GM12878 (cell line): Measurements from ENCODE around the gene FAT1. TPM values are rescaled to one million over a fixed set of nuclear protein-coding genes. Genes with fewer than 3 reads are reported as not detected.

Source experiments
- ATAC-seq: fragments of 200-7000 bp; cut with Tn5 transposase; 3 replicates; pipeline ENCODE4 v1.9.1; 2020; ENCODE audit warnings: mild to moderate bottlenecking, moderate library complexity
- BruUV-seq: library from RNA; stranded (reverse); fragments of 400-500 nt; replicated peaks from 2 replicates; lab custom pipeline; 2021; lab: Mats Ljungman, UMichigan
- CTCF ChIA-PET: fragments of 300-600 bp; sonication (Branson Sonifier 250); formaldehyde crosslinking; extraction: SDS; loops from one replicate; lab custom pipeline; 2021; ENCODE audit warnings: inconsistent platforms; lab: Yijun Ruan, JAX
- POLR2A ChIA-PET: fragments of 350-600 bp; formaldehyde crosslinking; extraction: SDS; loops from one replicate; lab custom pipeline; 2021; ENCODE audit warnings: inconsistent platforms; lab: Charles Lee
- RAD21 ChIA-PET: fragments of 300-600 bp; sonication (Branson Sonifier 250); formaldehyde crosslinking; loops from one replicate; lab custom pipeline; 2023; ENCODE audit warnings: antibody characterized with exemption; ENCODE audit not compliant: unreplicated experiment; lab: Charles Lee
- SMC1A ChIA-PET: fragments of 300-600 bp; sonication (Branson Sonifier 250); formaldehyde crosslinking; loops from one replicate; lab custom pipeline; 2023; ENCODE audit not compliant: unreplicated experiment, uncharacterized antibody; lab: Charles Lee
- DNase-seq: peaks from one replicate; pipeline ENCODE4 v3.0.0-alpha.2; 2011; ENCODE audit warnings: low read depth, low spot score
- FAIRE-seq: peaks from 3 replicates; lab custom pipeline; 2011; peaks lifted over from hg19 to GRCh38; lab: Jason Lieb, UNC
- H2AFZ ChIP-seq: 2 replicates; pipeline ENCODE4 v1.6.0; 2011; ENCODE audit warnings: low read depth, low read length, control low read depth; ENCODE audit not compliant: control insufficient read depth
- H3K27ac ChIP-seq: 2 replicates; pipeline ENCODE4 v1.5.1; 2011; ENCODE audit warnings: control low read depth; ENCODE audit not compliant: control insufficient read depth, insufficient read depth
- H3K27me3 ChIP-seq, 2 experiments: replicated peaks in 1 of 2; 2 replicates each; pipeline versions ENCODE4 v1.6.0 to v1.6.1; 2011; ENCODE audit warnings: low read length in 1 of 2; ENCODE audit not compliant: control insufficient read depth in 2 of 2, insufficient read depth in 2 of 2
- H3K36me3 ChIP-seq, 2 experiments: 2 replicates each; pipeline ENCODE4 v1.5.1; 2011; ENCODE audit warnings: low read length in 1 of 2; ENCODE audit not compliant: control insufficient read depth in 2 of 2, insufficient read depth in 2 of 2
- H3K4me1 ChIP-seq: 2 replicates; pipeline ENCODE4 v1.6.1; 2011; ENCODE audit warnings: mild to moderate bottlenecking, low read length, moderate library complexity, mixed read lengths; ENCODE audit not compliant: control insufficient read depth, insufficient read depth
- H3K4me2 ChIP-seq: 2 replicates; pipeline ENCODE4 v1.6.0; 2011; ENCODE audit warnings: control low read depth; ENCODE audit not compliant: control insufficient read depth, insufficient read depth
- H3K4me3 ChIP-seq: fragments of 200-600 bp; sonication (generic); 2 replicates; pipeline ENCODE4 v1.5.1; 2016
- H3K79me2 ChIP-seq: 2 replicates; pipeline ENCODE4 v1.6.0; 2011; ENCODE audit warnings: low read length; ENCODE audit not compliant: control insufficient read depth, insufficient read depth
- H3K9ac ChIP-seq: 2 replicates; pipeline ENCODE4 v1.8.0; 2011; ENCODE audit warnings: low read length, control low read depth, mixed read lengths; ENCODE audit not compliant: control insufficient read depth, insufficient read depth
- H3K9me3 ChIP-seq: replicated peaks from 3 replicates; pipeline ENCODE4 v1.5.1; 2011; ENCODE audit warnings: mild to moderate bottlenecking, low read length; ENCODE audit not compliant: control insufficient read depth, insufficient read depth
- H4K20me1 ChIP-seq: 2 replicates; pipeline ENCODE4 v1.6.0; 2011; ENCODE audit not compliant: control insufficient read depth, insufficient read depth
- BHLHE40 ChIP-seq, 2 experiments: fragments of 450-650 bp in 1 of 2; IDR thresholded peaks; 2 replicates each; pipeline ENCODE4 v1.6.1; 2011 to 2017; ENCODE audit warnings: low read depth in 2 of 2, borderline replicate concordance in 1 of 2, improper control_type of control experiment in 1 of 2, low read length in 1 of 2, mild to moderate bottlenecking in 1 of 2
- BRCA1 ChIP-seq: IDR thresholded peaks from 2 replicates; pipeline ENCODE4 v1.6.1; 2011; ENCODE audit warnings: low read depth, low read length, improper control_type of control experiment
- CBX5 ChIP-seq: sonication (generic); IDR thresholded peaks from 2 replicates; pipeline ENCODE4 v1.6.1; 2016; ENCODE audit warnings: low read depth, moderate library complexity, mild to moderate bottlenecking, inconsistent platforms
- EP300 ChIP-seq, 2 experiments: fragments of 150-350 bp in 1 of 2; IDR thresholded peaks; 2 replicates each; pipeline ENCODE4 v1.6.1; 2011 to 2012; ENCODE audit warnings: low read depth in 2 of 2, low read length in 2 of 2, borderline replicate concordance in 1 of 2, improper control_type of control experiment in 1 of 2, inconsistent platforms in 1 of 2; ENCODE audit not compliant: control insufficient read depth in 1 of 2
- FOXM1 ChIP-seq: IDR thresholded peaks from 2 replicates; pipeline ENCODE4 v1.6.1; 2012; ENCODE audit warnings: low read depth, mild to moderate bottlenecking, inconsistent platforms, low read length, moderate library complexity
- GABPA ChIP-seq: IDR thresholded peaks from 2 replicates; pipeline ENCODE4 v1.6.1; 2014; ENCODE audit warnings: antibody characterized with exemption, low read depth, mild to moderate bottlenecking, inconsistent platforms
- HDAC2 ChIP-seq: fragments of 200-600 bp; sonication (generic); IDR thresholded peaks from 2 replicates; pipeline ENCODE4 v1.6.1; 2017
- HDGF ChIP-seq: fragments of 450-650 bp; IDR thresholded peaks from 2 replicates; pipeline ENCODE4 v1.6.1; 2016; ENCODE audit warnings: antibody characterized with exemption
- KDM1A ChIP-seq: fragments of 200-600 bp; sonication (generic); IDR thresholded peaks from 2 replicates; pipeline ENCODE4 v1.6.1; 2016; ENCODE audit warnings: borderline replicate concordance
- RFX5 ChIP-seq: IDR thresholded peaks from 2 replicates; pipeline ENCODE4 v1.6.1; 2011; ENCODE audit warnings: low read depth, low read length, improper control_type of control experiment
- SUZ12 ChIP-seq: fragments of 200-600 bp; sonication (generic); IDR thresholded peaks from one replicate; pipeline ENCODE4 v1.6.1; 2018; ENCODE audit warnings: antibody characterized with exemption, mild to moderate bottlenecking; ENCODE audit not compliant: unreplicated experiment
- WRNIP1 ChIP-seq: IDR thresholded peaks from 2 replicates; pipeline ENCODE4 v1.6.1; 2011; ENCODE audit warnings: low read depth, low read length, improper control_type of control experiment, borderline replicate concordance
- YY1 ChIP-seq: IDR thresholded peaks from 2 replicates; pipeline ENCODE4 v1.6.1; 2011; ENCODE audit warnings: low read depth, mild to moderate bottlenecking, low read length
- WGBS: methylation state at CpG from one replicate; pipeline ENCODE4 v1.1.6; 2016; ENCODE audit warnings: low lambda C conversion rate; ENCODE audit not compliant: insufficient replicate concordance, insufficient coverage; ENCODE audit errors: missing lambda C conversion rate; 5-methylcytosine and 5-hydroxymethylcytosine counted together
- in situ Hi-C: fragments of 300-500 bp; cut with MboI; formaldehyde crosslinking; loops from 9 replicates; pipeline ENCODE4 v1.14.3; 2018; ENCODE audit warnings: mixed read lengths
- intact Hi-C: fragments of 100-400 bp; cut with micrococcal nuclease; formaldehyde crosslinking; loops from one replicate; pipeline ENCODE4 v1.14.2; 2022; ENCODE audit not compliant: unreplicated experiment
- polyA plus RNA-seq, 11 experiments: library from polyadenylated mRNA; depleted of rRNA in 4 of 11; unstranded in 6 of 11; stranded (reverse) in 5 of 11; fragments of >200 nt; fragmentation: Nextera tagmentation in 4 of 11; fragmentation: Illumina TruSeq in 1 of 11; extraction: Ambion mirVana in 4 of 11; extraction: Trizol in 1 of 11; gene quantifications; 1 replicate in 1 of 11; 2 replicates in 10 of 11; pipeline versions ENCODE4 v1.2.1 to v1.2.3, GENCODE V29; 2011 to 2016; ENCODE audit warnings: inconsistent platforms in 2 of 11, missing spikeins in 2 of 11, low read depth in 1 of 11
- total RNA-seq, 4 experiments: library from RNA; depleted of rRNA in 3 of 4; stranded (reverse); fragments of >200 nt in 3 of 4; fragmentation: Illumina TruSeq in 1 of 4; extraction: Trizol in 1 of 4; gene quantifications; 2 replicates each; pipeline versions ENCODE4 v1.2.1 to v1.2.3, GENCODE V29; 2013 to 2021
- TF ChIP-seq, protein P1 (sequence below): fragments of 450-650 bp; IDR thresholded peaks from 2 replicates; pipeline ENCODE4 v1.6.1; 2017; ENCODE audit warnings: borderline replicate concordance
- TF ChIP-seq, protein P2 (sequence below): fragments of 450-650 bp; IDR thresholded peaks from 2 replicates; pipeline ENCODE4 v1.6.1; 2017; ENCODE audit warnings: mild to moderate bottlenecking, low read depth, inconsistent platforms; ENCODE audit not compliant: poor library complexity, severe bottlenecking
- TF ChIP-seq, protein P3 (sequence below): fragments of 450-650 bp; IDR thresholded peaks from 2 replicates; pipeline ENCODE4 v1.6.1; 2017; ENCODE audit warnings: mild to moderate bottlenecking, moderate library complexity

Gene FAT1
- total and polyA plus RNA-seq, 10 of the 15 experiments (the other 5 are each of a cell fraction or from before 2014, with no cell fraction given): 0.04 to 11.8 (median 0.11) TPM; not detected in 1

DNA sequence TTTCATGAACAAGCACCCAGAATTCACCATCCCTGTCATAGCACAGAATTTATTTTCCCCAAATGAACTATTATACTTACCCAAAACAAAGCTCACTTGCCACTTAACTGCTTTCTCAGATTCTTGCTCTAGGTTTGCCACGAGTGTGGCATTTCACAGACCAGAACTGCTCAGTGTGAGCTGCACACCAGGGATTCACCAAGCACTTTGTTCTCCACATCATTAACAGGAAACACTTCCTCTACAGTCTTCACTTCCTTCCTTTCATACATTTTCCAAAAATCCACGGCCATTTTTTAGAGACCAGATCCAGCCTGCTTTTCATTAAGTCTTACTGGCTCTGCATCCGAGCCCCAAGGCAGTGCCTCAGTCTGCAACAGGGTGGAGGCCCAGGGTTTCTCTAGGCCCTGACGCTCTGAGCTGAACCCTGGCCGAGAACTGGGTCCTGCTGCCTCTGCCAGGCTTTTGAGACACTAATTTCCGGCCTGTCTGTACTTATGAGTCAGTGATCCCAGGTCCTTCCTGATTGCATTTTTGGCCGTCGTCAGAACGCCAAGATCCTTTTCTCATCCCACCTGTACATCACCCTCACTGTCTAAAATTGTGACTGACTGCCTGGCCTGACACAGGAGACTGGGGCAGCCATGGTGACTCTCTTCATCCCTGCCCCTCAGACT is 100.7 kb downstream of the FAT1 start:
- H4K20me1 ChIP-seq: no peaks in the 10 kb centered on the region
- no TSS peak for BruUV-seq
- no peak overlapping the region for H3K4me2 ChIP-seq
- no peak overlapping the region for H2AFZ ChIP-seq
- no peaks in the 10 kb centered on the region for H3K27me3 ChIP-seq
- FAIRE-seq (no peak), DNase-seq (no peak), ATAC-seq (no peak)
- no peaks in the 10 kb centered on the region; the same call in 2 of the 3 replicates for H3K9me3 ChIP-seq
- no peaks in the 10 kb centered on the region for H3K79me2 ChIP-seq
- no peaks in the 10 kb centered on the region for H3K36me3 ChIP-seq
- ChIA-PET SMC1A (interaction anchor here (1.1 kb wide), 1 partner anchor 150 kb away, joined by 3 read pairs; no protein-coding TSS in a partner anchor), RAD21 (no interaction called here), POLR2A (no interaction called here), CTCF (no interaction called here)
- no peak overlapping the region for H3K4me3 ChIP-seq
- in situ Hi-C loops: no loop called here
- no peak overlapping the region for H3K27ac ChIP-seq
- intact Hi-C loops: no loop called here
- 33% methylated on average over 9 of the region's 9 CpGs for WGBS
- no peak overlapping the region for H3K9ac ChIP-seq
- no peaks in the 10 kb centered on the region for H3K4me1 ChIP-seq
- TF ChIP-seq BHLHE40 (IDR thresholded peaks at IDR 0.05; ENCODE audit: borderline replicate concordance in 1 of 2, low read depth in 2 of 2, low read length in 1 of 2): no peak
- TF ChIP-seq, protein P1, sequence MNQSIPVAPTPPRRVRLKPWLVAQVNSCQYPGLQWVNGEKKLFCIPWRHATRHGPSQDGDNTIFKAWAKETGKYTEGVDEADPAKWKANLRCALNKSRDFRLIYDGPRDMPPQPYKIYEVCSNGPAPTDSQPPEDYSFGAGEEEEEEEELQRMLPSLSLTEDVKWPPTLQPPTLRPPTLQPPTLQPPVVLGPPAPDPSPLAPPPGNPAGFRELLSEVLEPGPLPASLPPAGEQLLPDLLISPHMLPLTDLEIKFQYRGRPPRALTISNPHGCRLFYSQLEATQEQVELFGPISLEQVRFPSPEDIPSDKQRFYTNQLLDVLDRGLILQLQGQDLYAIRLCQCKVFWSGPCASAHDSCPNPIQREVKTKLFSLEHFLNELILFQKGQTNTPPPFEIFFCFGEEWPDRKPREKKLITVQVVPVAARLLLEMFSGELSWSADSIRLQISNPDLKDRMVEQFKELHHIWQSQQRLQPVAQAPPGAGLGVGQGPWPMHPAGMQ: no peak
- TF ChIP-seq KDM1A: no peak
- no peak for TF ChIP-seq FOXM1
- TF ChIP-seq, protein P2, sequence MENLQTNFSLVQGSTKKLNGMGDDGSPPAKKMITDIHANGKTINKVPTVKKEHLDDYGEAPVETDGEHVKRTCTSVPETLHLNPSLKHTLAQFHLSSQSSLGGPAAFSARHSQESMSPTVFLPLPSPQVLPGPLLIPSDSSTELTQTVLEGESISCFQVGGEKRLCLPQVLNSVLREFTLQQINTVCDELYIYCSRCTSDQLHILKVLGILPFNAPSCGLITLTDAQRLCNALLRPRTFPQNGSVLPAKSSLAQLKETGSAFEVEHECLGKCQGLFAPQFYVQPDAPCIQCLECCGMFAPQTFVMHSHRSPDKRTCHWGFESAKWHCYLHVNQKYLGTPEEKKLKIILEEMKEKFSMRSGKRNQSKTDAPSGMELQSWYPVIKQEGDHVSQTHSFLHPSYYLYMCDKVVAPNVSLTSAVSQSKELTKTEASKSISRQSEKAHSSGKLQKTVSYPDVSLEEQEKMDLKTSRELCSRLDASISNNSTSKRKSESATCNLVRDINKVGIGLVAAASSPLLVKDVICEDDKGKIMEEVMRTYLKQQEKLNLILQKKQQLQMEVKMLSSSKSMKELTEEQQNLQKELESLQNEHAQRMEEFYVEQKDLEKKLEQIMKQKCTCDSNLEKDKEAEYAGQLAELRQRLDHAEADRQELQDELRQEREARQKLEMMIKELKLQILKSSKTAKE: no peak
- TF ChIP-seq BRCA1: no peak
- TF ChIP-seq HDGF: no peak
- no peak for TF ChIP-seq CBX5
- TF ChIP-seq GABPA: no peak
- no peak for TF ChIP-seq EP300 (IDR thresholded peaks at IDR 0.05; ENCODE audit: borderline replicate concordance in 1 of 2, control insufficient read depth in 1 of 2, low read depth in 2 of 2, low read length in 2 of 2)
- no peak for TF ChIP-seq HDAC2
- no peak for TF ChIP-seq YY1
- no peak for TF ChIP-seq SUZ12
- TF ChIP-seq WRNIP1: no peak
- TF ChIP-seq, protein P3, sequence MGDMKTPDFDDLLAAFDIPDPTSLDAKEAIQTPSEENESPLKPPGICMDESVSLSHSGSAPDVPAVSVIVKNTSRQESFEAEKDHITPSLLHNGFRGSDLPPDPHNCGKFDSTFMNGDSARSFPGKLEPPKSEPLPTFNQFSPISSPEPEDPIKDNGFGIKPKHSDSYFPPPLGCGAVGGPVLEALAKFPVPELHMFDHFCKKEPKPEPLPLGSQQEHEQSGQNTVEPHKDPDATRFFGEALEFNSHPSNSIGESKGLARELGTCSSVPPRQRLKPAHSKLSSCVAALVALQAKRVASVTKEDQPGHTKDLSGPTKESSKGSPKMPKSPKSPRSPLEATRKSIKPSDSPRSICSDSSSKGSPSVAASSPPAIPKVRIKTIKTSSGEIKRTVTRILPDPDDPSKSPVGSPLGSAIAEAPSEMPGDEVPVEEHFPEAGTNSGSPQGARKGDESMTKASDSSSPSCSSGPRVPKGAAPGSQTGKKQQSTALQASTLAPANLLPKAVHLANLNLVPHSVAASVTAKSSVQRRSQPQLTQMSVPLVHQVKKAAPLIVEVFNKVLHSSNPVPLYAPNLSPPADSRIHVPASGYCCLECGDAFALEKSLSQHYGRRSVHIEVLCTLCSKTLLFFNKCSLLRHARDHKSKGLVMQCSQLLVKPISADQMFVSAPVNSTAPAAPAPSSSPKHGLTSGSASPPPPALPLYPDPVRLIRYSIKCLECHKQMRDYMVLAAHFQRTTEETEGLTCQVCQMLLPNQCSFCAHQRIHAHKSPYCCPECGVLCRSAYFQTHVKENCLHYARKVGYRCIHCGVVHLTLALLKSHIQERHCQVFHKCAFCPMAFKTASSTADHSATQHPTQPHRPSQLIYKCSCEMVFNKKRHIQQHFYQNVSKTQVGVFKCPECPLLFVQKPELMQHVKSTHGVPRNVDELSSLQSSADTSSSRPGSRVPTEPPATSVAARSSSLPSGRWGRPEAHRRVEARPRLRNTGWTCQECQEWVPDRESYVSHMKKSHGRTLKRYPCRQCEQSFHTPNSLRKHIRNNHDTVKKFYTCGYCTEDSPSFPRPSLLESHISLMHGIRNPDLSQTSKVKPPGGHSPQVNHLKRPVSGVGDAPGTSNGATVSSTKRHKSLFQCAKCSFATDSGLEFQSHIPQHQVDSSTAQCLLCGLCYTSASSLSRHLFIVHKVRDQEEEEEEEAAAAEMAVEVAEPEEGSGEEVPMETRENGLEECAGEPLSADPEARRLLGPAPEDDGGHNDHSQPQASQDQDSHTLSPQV: no peak
- no peak for TF ChIP-seq RFX5
